HG03066 (cell line): ENCODE results near the gene TP53I3.
A peak's percentile ranks its signal among the peaks of the same experiment; 100 is the strongest.
"Not testable (repeated sequence)": the region's sequence is repeated elsewhere in the genome, so short reads cannot be mapped to it uniquely, and the experiment has no call there.

Experiments used
- ATAC-seq: cut with Tn5 transposase; IDR thresholded peaks from one replicate; pipeline ENCODE4 v1.9.1; 2021; ENCODE audit warnings: low read depth; ENCODE audit not compliant: unreplicated experiment

The TP53I3 gene

GRCh38 chr2:24101992-24102391, 17.4 kb upstream of the TP53I3 start:
- no peak for ATAC-seq

- ATAC-seq, result not testable (repeated sequence)
Observed at GRCh38 chr2:24100732-24101131, 16.1 kb upstream of the TP53I3 start.

GRCh38 chr2:24095171-24095677, 10.6 kb upstream of the TP53I3 start:
- not testable (repeated sequence) for ATAC-seq

- ATAC-seq, result not testable (repeated sequence)
Observed at GRCh38 chr2:24093270-24093669, 8.6 kb upstream of the TP53I3 start.

- no peak for ATAC-seq
Observed at GRCh38 chr2:24088821-24089359, 4.3 kb upstream of the TP53I3 start.

- ATAC-seq, result no peak
Observed at GRCh38 chr2:24087032-24087431, 2.4 kb upstream of the TP53I3 start.

- no peak for ATAC-seq
Observed at GRCh38 chr2:24086241-24086640, 1.6 kb upstream of the TP53I3 start.

GRCh38 chr2:24085200-24085489, 511 bp upstream of the TP53I3 start:
- ATAC-seq, result no peak

- ATAC-seq, result peak; percentile 77
Observed at GRCh38 chr2:24083567-24084385, 858 bp downstream of the TP53I3 start.

- no peak for ATAC-seq
Observed at GRCh38 chr2:24082787-24083566, 1.7 kb downstream of the TP53I3 start.

- no peak for ATAC-seq
Observed at GRCh38 chr2:24080701-24081100, 3.9 kb downstream of the TP53I3 start.

- ATAC-seq, result no peak
Observed at GRCh38 chr2:24077879-24078278, 6.8 kb downstream of the TP53I3 start.

GRCh38 chr2:24077535-24077877, 7.1 kb downstream of the TP53I3 start:
- ATAC-seq, result no peak

- peak; percentile 7 for ATAC-seq
Observed at GRCh38 chr2:24076849-24077534, 7.6 kb downstream of the TP53I3 start.

GRCh38 chr2:24075915-24076848, 8.5 kb downstream of the TP53I3 start, which contains the start of gene SF3B6:
TSS of gene SF3B6 (minus strand) at chr2:24076326. CDS start at chr2:24076229, 97 bp downstream.
- ATAC-seq, result peak; percentile 95

- no peak for ATAC-seq
Observed at GRCh38 chr2:24075259-24075658, 9.4 kb downstream of the TP53I3 start.

- no peak for ATAC-seq
Observed at GRCh38 chr2:24073816-24074215, 10.8 kb downstream of the TP53I3 start.

GRCh38 chr2:24072259-24072658, 12.4 kb downstream of the TP53I3 start:
- no peak for ATAC-seq

- no peak for ATAC-seq
Observed at GRCh38 chr2:24065341-24065740, 19.3 kb downstream of the TP53I3 start.
